SK-N-SH treated with all-trans-retinoic acid at 6 μM for 48 hours (cell line): ENCODE measurements around the gene PNKD.

Experiments
- ATAC-seq: fragments of 200-7000 bp; cut with Tn5 transposase; 3 replicates; pipeline ENCODE4 v1.9.1; 2020; ENCODE audit warnings: mild to moderate bottlenecking, moderate library complexity
- ARNTL ChIP-seq: fragments of 450-650 bp; formaldehyde crosslinking; IDR thresholded peaks from 2 replicates; pipeline ENCODE4 v1.5.0; 2020; ENCODE audit warnings: low read depth, mild to moderate bottlenecking, moderate library complexity, borderline replicate concordance
- CSDC2 ChIP-seq: fragments of 250-450 bp; sonication (Bioruptor Pico); IDR thresholded peaks from 2 replicates; pipeline ENCODE4 v1.5.0; 2020; ENCODE audit warnings: mild to moderate bottlenecking, moderate library complexity
- CSRNP3 ChIP-seq: fragments of 250-450 bp; sonication (Bioruptor Pico); IDR thresholded peaks from 2 replicates; pipeline ENCODE4 v1.5.1; 2021; ENCODE audit warnings: mild to moderate bottlenecking, moderate library complexity
- GLIS3 ChIP-seq: fragments of 250-450 bp; sonication (Bioruptor Pico); IDR thresholded peaks from 2 replicates; pipeline ENCODE4 v1.5.0; 2020; ENCODE audit warnings: mild to moderate bottlenecking, moderate library complexity
- ISL1 ChIP-seq: fragments of 250-450 bp; sonication (Bioruptor Pico); IDR thresholded peaks from 2 replicates; pipeline ENCODE4 v2.1.2; 2022; ENCODE audit warnings: mild to moderate bottlenecking, moderate library complexity
- OSR1 ChIP-seq: fragments of 250-450 bp; sonication (Bioruptor Pico); IDR thresholded peaks from 2 replicates; pipeline ENCODE4 v1.8.0; 2022; ENCODE audit warnings: moderate library complexity, mild to moderate bottlenecking, inconsistent platforms
- PATZ1 ChIP-seq: fragments of 250-450 bp; sonication (Bioruptor Pico); IDR thresholded peaks from 2 replicates; pipeline ENCODE4 v1.8.0; 2020; ENCODE audit warnings: mild to moderate bottlenecking, moderate library complexity, borderline replicate concordance
- POU6F1 ChIP-seq: fragments of 250-450 bp; sonication (Bioruptor Pico); IDR thresholded peaks from 2 replicates; pipeline ENCODE4 v1.8.0; 2021; ENCODE audit warnings: low read depth, mild to moderate bottlenecking, moderate library complexity, borderline replicate concordance
- PPARA ChIP-seq: fragments of 250-450 bp; sonication (Bioruptor Pico); IDR thresholded peaks from 2 replicates; pipeline ENCODE4 v1.5.0; 2020; ENCODE audit warnings: mild to moderate bottlenecking, borderline replicate concordance
- RARB ChIP-seq: fragments of 250-450 bp; sonication (Bioruptor Pico); IDR thresholded peaks from 2 replicates; pipeline ENCODE4 v1.8.0; 2021; ENCODE audit warnings: mild to moderate bottlenecking, moderate library complexity
- TCF4 ChIP-seq: fragments of 250-450 bp; sonication (Bioruptor Pico); IDR thresholded peaks from 2 replicates; pipeline ENCODE4 v1.8.0; 2021; ENCODE audit warnings: mild to moderate bottlenecking, moderate library complexity, borderline replicate concordance
- TOX ChIP-seq: fragments of 250-450 bp; sonication (Bioruptor Pico); IDR thresholded peaks from 2 replicates; pipeline ENCODE4 v1.8.0; 2021; ENCODE audit warnings: mild to moderate bottlenecking, moderate library complexity, borderline replicate concordance
- TSHZ2 ChIP-seq: fragments of 250-450 bp; sonication (Bioruptor Pico); IDR thresholded peaks from 2 replicates; pipeline ENCODE4 v1.5.0; 2020; ENCODE audit warnings: mild to moderate bottlenecking, moderate library complexity
- ZC3H10 ChIP-seq: fragments of 250-450 bp; sonication (Bioruptor Pico); IDR thresholded peaks from 2 replicates; pipeline ENCODE4 v1.5.1; 2021; ENCODE audit warnings: mild to moderate bottlenecking, moderate library complexity
- ZFP3 ChIP-seq: fragments of 250-450 bp; sonication (Bioruptor Pico); IDR thresholded peaks from 2 replicates; pipeline ENCODE4 v1.5.0; 2020; ENCODE audit warnings: mild to moderate bottlenecking, moderate library complexity
- ZNF565 ChIP-seq: fragments of 450-650 bp; formaldehyde crosslinking; conservative IDR thresholded peaks from 2 replicates; pipeline ENCODE4 v1.5.0; 2020; ENCODE audit warnings: low read depth, mild to moderate bottlenecking, moderate library complexity
- ZNF70 ChIP-seq: fragments of 450-650 bp; formaldehyde crosslinking; IDR thresholded peaks from 2 replicates; pipeline ENCODE4 v1.5.0; 2020; ENCODE audit warnings: mild to moderate bottlenecking, moderate library complexity
- ZNF8 ChIP-seq: fragments of 450-650 bp; formaldehyde crosslinking; IDR thresholded peaks from 2 replicates; pipeline ENCODE4 v1.5.0; 2020; ENCODE audit warnings: mild to moderate bottlenecking, moderate library complexity

Gene PNKD

GRCh38 chr2:218320704-218321336 lies 50.5 kb downstream of the PNKD start:
- ATAC-seq, result no peak
- TF ChIP-seq CSDC2 (CRISPR knock-in tag), result no peak
- no peak for TF ChIP-seq TSHZ2 (CRISPR knock-in tag)
- TF ChIP-seq POU6F1 (CRISPR knock-in tag), result no peak
- no peak for TF ChIP-seq ZNF8 (CRISPR knock-in tag)
- no peak for TF ChIP-seq TCF4
- TF ChIP-seq PATZ1, result no peak
- TF ChIP-seq RARB, result no peak
- TF ChIP-seq ZNF565 (CRISPR knock-in tag), result no peak
- TF ChIP-seq ZFP3, result no peak
- no peak for TF ChIP-seq CSRNP3 (CRISPR knock-in tag)
- TF ChIP-seq OSR1 (CRISPR knock-in tag), result no peak
- no peak for TF ChIP-seq TOX (CRISPR knock-in tag)
- TF ChIP-seq, all 23 proteins: peak for 0

GRCh38 chr2:218322768-218323525 lies 52.6 kb downstream of the PNKD start:
- ATAC-seq, result peak; percentile 85
- no peak for TF ChIP-seq TSHZ2 (CRISPR knock-in tag)
- no peak for TF ChIP-seq CSRNP3 (CRISPR knock-in tag)
- no peak for TF ChIP-seq PATZ1
- no peak for TF ChIP-seq TOX (CRISPR knock-in tag)
- TF ChIP-seq ZNF70 (CRISPR knock-in tag), result no peak
- no peak for TF ChIP-seq ZC3H10 (CRISPR knock-in tag)
- TF ChIP-seq GLIS3 (CRISPR knock-in tag), result no peak
- TF ChIP-seq PPARA (CRISPR knock-in tag), result no peak
- no peak for TF ChIP-seq ZNF565 (CRISPR knock-in tag)
- TF ChIP-seq RARB, result no peak
- TF ChIP-seq ISL1 (CRISPR knock-in tag), result no peak
- TF ChIP-seq ARNTL (CRISPR knock-in tag), result no peak
- TF ChIP-seq ZFP3, result no peak
